DOHH2 (cell line): ENCODE results near the gene UGT2A2.

Experiments
- H3F3A ChIP-seq: fragments of 200-600 bp; sonication (generic), shearing (Covaris generic); 2 replicates; pipeline ENCODE4 v1.6.0; 2016; ENCODE audit warnings: antibody characterized with exemption, mild to moderate bottlenecking; ENCODE audit not compliant: control insufficient read depth, insufficient read depth
- H3K27ac ChIP-seq: fragments of 200-600 bp; sonication (generic); 2 replicates; pipeline ENCODE4 v1.5.1; 2014; ENCODE audit warnings: low read depth, mild to moderate bottlenecking, low read length, moderate library complexity
- H3K27me3 ChIP-seq: fragments of 200-600 bp; sonication (generic); 2 replicates; pipeline ENCODE4 v1.6.1; 2014; ENCODE audit warnings: mild to moderate bottlenecking, low read length, mixed read lengths; ENCODE audit not compliant: control insufficient read depth
- H3K36me3 ChIP-seq: fragments of 200-600 bp; sonication (generic); 2 replicates; pipeline ENCODE4 v1.6.1; 2014; ENCODE audit warnings: mild to moderate bottlenecking, low read length, moderate library complexity, mixed read lengths; ENCODE audit not compliant: control insufficient read depth
- H3K4me1 ChIP-seq: fragments of 200-600 bp; sonication (generic); 2 replicates; pipeline ENCODE4 v1.6.1; 2014; ENCODE audit warnings: mild to moderate bottlenecking, low read length, mixed read lengths; ENCODE audit not compliant: control insufficient read depth
- H3K4me2 ChIP-seq: fragments of 200-600 bp; sonication (generic); 2 replicates; pipeline ENCODE4 v1.6.0; 2014; ENCODE audit warnings: mild to moderate bottlenecking, low read length, moderate library complexity
- H3K4me3 ChIP-seq: fragments of 200-600 bp; sonication (generic); 2 replicates; pipeline ENCODE4 v1.5.1; 2014; ENCODE audit warnings: mild to moderate bottlenecking, low read length, mixed read lengths
- H3K79me2 ChIP-seq: fragments of 200-600 bp; sonication (generic); 2 replicates; pipeline ENCODE4 v1.6.1; 2014; ENCODE audit warnings: mild to moderate bottlenecking, low read length, mixed read lengths; ENCODE audit not compliant: control insufficient read depth
- H3K9me2 ChIP-seq: fragments of 200-600 bp; sonication (generic); replicated peaks from 2 replicates; pipeline ENCODE4 v1.6.1; 2014; ENCODE audit warnings: mild to moderate bottlenecking, low read length, mixed read lengths; ENCODE audit not compliant: control insufficient read depth
- H3K9me3 ChIP-seq: fragments of 200-600 bp; sonication (generic); 2 replicates; pipeline ENCODE4 v1.6.1; 2014; ENCODE audit warnings: antibody characterized with exemption, low read length, mixed read lengths; ENCODE audit not compliant: control insufficient read depth, insufficient read depth
- H4K20me1 ChIP-seq: fragments of 200-600 bp; sonication (generic); 2 replicates; pipeline ENCODE4 v1.6.0; 2014; ENCODE audit warnings: low read depth, mild to moderate bottlenecking, antibody characterized with exemption, low read length, moderate library complexity; ENCODE audit not compliant: control insufficient read depth, insufficient read depth
- CTCF ChIP-seq: fragments of 200-600 bp; sonication (generic); IDR thresholded peaks from one replicate; pipeline ENCODE4 v1.5.1; 2014; ENCODE audit warnings: antibody characterized with exemption, mild to moderate bottlenecking, low read depth, low read length; ENCODE audit not compliant: poor library complexity, severe bottlenecking
- EZH2phosphoT487 ChIP-seq: fragments of 200-600 bp; sonication (generic); IDR thresholded peaks from 2 replicates; pipeline ENCODE4 v1.6.1; 2017; ENCODE audit warnings: borderline replicate concordance, mild to moderate bottlenecking, antibody characterized with exemption, low read length, moderate library complexity, mixed read lengths

UGT2A2 gene

DNA sequence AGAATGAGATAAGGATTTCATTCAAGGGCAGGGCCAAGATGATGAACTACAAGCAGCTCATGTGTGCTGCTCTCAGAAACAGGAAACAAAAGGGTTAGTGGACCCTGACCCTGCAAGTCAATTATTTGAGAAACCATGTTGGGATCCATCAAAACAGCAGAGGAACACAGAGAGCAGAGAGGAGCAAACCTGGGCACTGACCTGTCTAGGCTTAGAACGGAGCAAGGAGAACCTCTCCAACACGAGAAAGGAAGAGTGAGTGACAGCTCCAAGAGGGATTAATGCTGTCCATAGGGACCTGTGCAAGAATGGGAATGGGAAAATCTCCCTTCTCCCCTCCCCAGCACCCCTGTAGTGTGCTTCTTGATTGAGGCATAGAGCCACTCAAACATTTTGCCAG, 89.8 kb downstream of the UGT2A2 start:
- Histone ChIP-seq H3K9me2 (no peaks in the 10 kb centered on the region), H3F3A (no peaks in the 10 kb centered on the region), H3K27me3 (no peaks in the 10 kb centered on the region), H4K20me1 (no peaks in the 10 kb centered on the region), H3K4me2 (no peak overlapping the region), H3K4me1 (no peaks in the 10 kb centered on the region), H3K4me3 (no peak overlapping the region), H3K27ac (no peak overlapping the region), H3K9me3 (no peaks in the 10 kb centered on the region), H3K36me3 (no peaks in the 10 kb centered on the region), H3K79me2 (no peaks in the 10 kb centered on the region)
- TF ChIP-seq EZH2phosphoT487: no peak
- no peak for TF ChIP-seq CTCF

DNA sequence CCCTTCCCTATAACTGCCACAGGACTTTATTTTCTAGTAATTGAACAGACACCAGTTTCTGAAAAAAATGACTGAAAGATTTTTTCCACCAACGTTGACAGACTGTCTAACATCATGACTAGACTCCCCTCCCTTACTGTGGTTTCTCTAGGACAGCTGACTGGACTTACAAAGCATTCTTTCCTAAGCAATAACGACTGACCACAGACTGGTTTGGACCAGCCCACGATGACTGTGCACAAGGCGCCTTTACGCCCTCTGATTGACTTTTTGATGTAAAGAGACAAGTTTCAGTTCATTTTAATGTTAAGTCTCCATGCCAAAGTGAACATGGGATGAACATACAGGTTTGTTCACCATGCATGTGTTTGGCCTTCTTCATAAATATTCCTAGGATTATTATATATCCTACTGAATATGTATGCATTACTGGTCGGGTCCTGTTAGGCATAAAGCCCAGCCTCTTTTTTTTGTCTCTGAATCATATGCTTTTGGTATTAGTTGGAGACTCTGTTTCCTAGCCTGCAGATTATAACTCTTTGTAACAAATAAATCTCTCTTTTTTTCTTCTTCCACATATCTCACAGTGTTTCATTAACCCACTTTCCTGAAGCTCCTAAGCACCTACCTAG, 93.2 kb downstream of the UGT2A2 start:
- Histone ChIP-seq H3K9me2 (no peaks in the 10 kb centered on the region), H3K4me1 (no peaks in the 10 kb centered on the region), H3K27me3 (no peaks in the 10 kb centered on the region), H4K20me1 (no peaks in the 10 kb centered on the region), H3K27ac (no peak overlapping the region), H3K79me2 (no peaks in the 10 kb centered on the region), H3K4me2 (no peak overlapping the region), H3K4me3 (no peak overlapping the region), H3F3A (no peaks in the 10 kb centered on the region), H3K9me3 (no peaks in the 10 kb centered on the region), H3K36me3 (no peaks in the 10 kb centered on the region)
- TF ChIP-seq EZH2phosphoT487: no peak
- no peak for TF ChIP-seq CTCF
